Fibroblast of skin of abdomen (primary cell): ENCODE measurements around the gene RALGPS1.

Experiments used
- DNase-seq: peaks from one replicate; pipeline ENCODE4 v3.0.0-alpha.2; 2013

The RALGPS1 gene

GRCh38 chr9:127027694-127028093 lies 113.1 kb downstream of the RALGPS1 start:
- DNase-seq = no peak

GRCh38 chr9:127029548-127029947 lies 115.0 kb downstream of the RALGPS1 start:
- no peak for DNase-seq

- no peak for DNase-seq
Measured at GRCh38 chr9:127030814-127031740, 116.5 kb downstream of the RALGPS1 start.

GRCh38 chr9:127032256-127032655 lies 117.7 kb downstream of the RALGPS1 start:
- DNase-seq = no peak

- DNase-seq = no peak
Measured at GRCh38 chr9:127033061-127033460, 118.5 kb downstream of the RALGPS1 start.

- peak; percentile 44 for DNase-seq
Measured at GRCh38 chr9:127033789-127034188, 119.2 kb downstream of the RALGPS1 start.

GRCh38 chr9:127034691-127035090 lies 120.1 kb downstream of the RALGPS1 start:
- DNase-seq = no peak

- no peak for DNase-seq
Measured at GRCh38 chr9:127035423-127035822, 120.8 kb downstream of the RALGPS1 start.

- DNase-seq = no peak
Measured at GRCh38 chr9:127035948-127036347, 121.4 kb downstream of the RALGPS1 start.

GRCh38 chr9:127036437-127036836 lies 121.9 kb downstream of the RALGPS1 start:
- no peak for DNase-seq

- DNase-seq = no peak
Measured at GRCh38 chr9:127038531-127038930, 123.9 kb downstream of the RALGPS1 start.

- DNase-seq = no peak
Measured at GRCh38 chr9:127039492-127039891, 124.9 kb downstream of the RALGPS1 start.

- no peak for DNase-seq
Measured at GRCh38 chr9:127045148-127045547, 130.6 kb downstream of the RALGPS1 start.

GRCh38 chr9:127047971-127048370 lies 133.4 kb downstream of the RALGPS1 start:
- no peak for DNase-seq

- DNase-seq = peak; percentile 78
Measured at GRCh38 chr9:127049044-127049443, 134.5 kb downstream of the RALGPS1 start.

- no peak for DNase-seq
Measured at GRCh38 chr9:127049581-127049980, 135.0 kb downstream of the RALGPS1 start.

- DNase-seq = no peak
Measured at GRCh38 chr9:127050152-127050551, 135.6 kb downstream of the RALGPS1 start.

GRCh38 chr9:127050591-127051001 lies 136.0 kb downstream of the RALGPS1 start:
- no peak for DNase-seq

GRCh38 chr9:127051881-127052595 lies 137.5 kb downstream of the RALGPS1 start:
- peak; percentile 14 for DNase-seq

- no peak for DNase-seq
Measured at GRCh38 chr9:127053057-127053821, 138.7 kb downstream of the RALGPS1 start.

GRCh38 chr9:127053960-127054359 lies 139.4 kb downstream of the RALGPS1 start:
- no peak for DNase-seq

GRCh38 chr9:127055745-127056402 lies 141.3 kb downstream of the RALGPS1 start:
- no peak for DNase-seq
